Nephron (organoid): ENCODE measurements around the gene MCF2L.

Experiments used
- H3K27ac Mint-ChIP-seq, 3 experiments: 2 replicates each; pipeline ENCODE4 v1.8.0; 2020; ENCODE audit warnings: mixed read lengths in 3 of 3, mild to moderate bottlenecking in 2 of 3, moderate library complexity in 1 of 3
- H3K27me3 Mint-ChIP-seq: 2 replicates; pipeline ENCODE4 v1.8.0; 2021; ENCODE audit warnings: low read depth, mild to moderate bottlenecking, moderate library complexity, mixed read lengths
- H3K36me3 Mint-ChIP-seq: 2 replicates; pipeline ENCODE4 v1.8.0; 2020; ENCODE audit warnings: low read depth, mixed read lengths
- H3K4me1 Mint-ChIP-seq: 2 replicates; pipeline ENCODE4 v1.8.0; 2020; ENCODE audit warnings: mixed read lengths
- H3K4me3 Mint-ChIP-seq, 3 experiments: 2 replicates each; pipeline ENCODE4 v1.8.0; 2020; ENCODE audit warnings: mild to moderate bottlenecking in 3 of 3, mixed read lengths in 3 of 3, moderate library complexity in 2 of 3
- H3K9me3 Mint-ChIP-seq: 2 replicates; pipeline ENCODE4 v1.8.0; 2020; ENCODE audit warnings: mixed read lengths
- CTCF ChIP-seq, 3 experiments: fragments of 200-600 bp; sonication (generic); IDR thresholded peaks; one replicate each; pipeline ENCODE4 v1.5.0; 2021; ENCODE audit warnings: antibody characterized with exemption in 3 of 3; ENCODE audit not compliant: unreplicated experiment in 3 of 3

Gene MCF2L

GRCh38 chr13:113002206-113002912, 33.3 kb downstream of the MCF2L start:
- Mint-ChIP-seq H3K36me3 (peaks cover 13% of the 10 kb centered on the region), H3K4me1 (peaks cover 36% of the 10 kb centered on the region), H3K4me3 (peak overlapping the region; percentile 80 to 86 (median 86)), H3K27ac (peak overlapping the region in 2 of 3 experiments; percentile 37 to 70), H3K9me3 (no peaks in the 10 kb centered on the region), H3K27me3 (peaks cover 28% of the 10 kb centered on the region)
- peak; percentile 39 to 53 (median 41) for TF ChIP-seq CTCF (IDR thresholded peaks at IDR 0.05; ENCODE audit: unreplicated experiment in 3 of 3)

- no peak for TF ChIP-seq CTCF (IDR thresholded peaks at IDR 0.05; ENCODE audit: unreplicated experiment in 3 of 3)
Measured at GRCh38 chr13:113002913-113003290, 33.9 kb downstream of the MCF2L start.

GRCh38 chr13:113004126-113004525, 35.1 kb downstream of the MCF2L start:
- Mint-ChIP-seq H3K4me3 (no peak overlapping the region), H3K4me1 (peaks cover 29% of the 10 kb centered on the region), H3K27me3 (peaks cover 23% of the 10 kb centered on the region), H3K9me3 (no peaks in the 10 kb centered on the region), H3K27ac (no peak overlapping the region), H3K36me3 (peaks cover 13% of the 10 kb centered on the region)
- no peak for TF ChIP-seq CTCF (IDR thresholded peaks at IDR 0.05; ENCODE audit: unreplicated experiment in 3 of 3)

More at GRCh38 chr13:113002913-113003290, 33.9 kb downstream of the MCF2L start:
- Mint-ChIP-seq H3K36me3 (peaks cover 13% of the 10 kb centered on the region), H3K9me3 (no peaks in the 10 kb centered on the region), H3K4me3 (no peak overlapping the region), H3K4me1 (peaks cover 38% of the 10 kb centered on the region), H3K27me3 (peaks cover 28% of the 10 kb centered on the region), H3K27ac (no peak overlapping the region)

- Mint-ChIP-seq H3K36me3 (peaks cover 13% of the 10 kb centered on the region), H3K27ac (peak overlapping the region in 1 of 3 experiments; percentile 38), H3K27me3 (peaks cover 17% of the 10 kb centered on the region), H3K4me3 (no peak overlapping the region), H3K9me3 (no peaks in the 10 kb centered on the region), H3K4me1 (peaks cover 22% of the 10 kb centered on the region)
- TF ChIP-seq CTCF (IDR thresholded peaks at IDR 0.05; ENCODE audit: unreplicated experiment in 3 of 3), result no peak
Measured at GRCh38 chr13:113005076-113005865, 36.3 kb downstream of the MCF2L start.

- H3K36me3 Mint-ChIP-seq, result peaks cover 16% of the 10 kb centered on the region
- no peaks in the 10 kb centered on the region for H3K9me3 Mint-ChIP-seq
- peaks cover 15% of the 10 kb centered on the region for H3K27me3 Mint-ChIP-seq
- TF ChIP-seq CTCF (IDR thresholded peaks at IDR 0.05; ENCODE audit: unreplicated experiment in 3 of 3), result no peak
- H3K4me1 Mint-ChIP-seq, result peaks cover 16% of the 10 kb centered on the region
- H3K4me3 Mint-ChIP-seq, result no peak overlapping the region
- H3K27ac Mint-ChIP-seq, result no peak overlapping the region
Measured at GRCh38 chr13:113005997-113006396, 37.0 kb downstream of the MCF2L start.
